Activated CD4-positive, alpha-beta T cell treated with anti-CD3 and anti-CD28 coated beads, Interleukin-2, Interleukin-4, amounts not matched to agents 100 ng/mL and 50 ng/mL, durations not matched to agents 16 hours and 8 hours (primary cell): ENCODE measurements around the gene MYO7B.
A peak's percentile ranks its signal among the peaks of the same experiment; 100 is the strongest.
"Not testable (repeated sequence)": the region's sequence is repeated elsewhere in the genome, so short reads cannot be mapped to it uniquely, and the experiment has no call there.

Experiments
- DNase-seq: peaks from one replicate; pipeline ENCODE4 v3.0.0-alpha.2; 2020; ENCODE audit warnings: low spot score

The MYO7B gene

GRCh38 chr2:127524198-127524834, 11.2 kb upstream of the MYO7B start:
- not testable (repeated sequence) for DNase-seq

- peak; percentile 19 for DNase-seq
These were observed 9.8 kb upstream of the MYO7B start for GRCh38 chr2:127525691-127526131.

- DNase-seq = peak; percentile 95
These were observed 9.1 kb upstream of the MYO7B start, which contains the start of gene IWS1 for GRCh38 chr2:127526132-127527000. IWS1 (minus strand) TSS chr2:127526489; CDS start chr2:127526208, 281 bp downstream.

- DNase-seq = peak; percentile 34
These were observed 8.3 kb upstream of the MYO7B start for GRCh38 chr2:127527001-127527804.

- DNase-seq = no peak
These were observed 7.0 kb upstream of the MYO7B start for GRCh38 chr2:127528487-127528886.

- not testable (repeated sequence) for DNase-seq
These were observed 6.1 kb upstream of the MYO7B start for GRCh38 chr2:127529416-127529815.

GRCh38 chr2:127530245-127531140, 5.0 kb upstream of the MYO7B start:
- DNase-seq = no peak

GRCh38 chr2:127531221-127531648, 4.2 kb upstream of the MYO7B start:
- no peak for DNase-seq

GRCh38 chr2:127532296-127532695, 3.2 kb upstream of the MYO7B start:
- DNase-seq = no peak

GRCh38 chr2:127535918-127536317, 435 bp downstream of the MYO7B start:
- no peak for DNase-seq

- no peak for DNase-seq
These were observed 1.4 kb downstream of the MYO7B start for GRCh38 chr2:127536707-127537541.

GRCh38 chr2:127537644-127538043, 2.2 kb downstream of the MYO7B start:
- no peak for DNase-seq

- DNase-seq = no peak
These were observed 6.3 kb downstream of the MYO7B start for GRCh38 chr2:127541809-127542208.

GRCh38 chr2:127542231-127542630, 6.7 kb downstream of the MYO7B start:
- DNase-seq = no peak

GRCh38 chr2:127543013-127543501, 7.6 kb downstream of the MYO7B start:
- not testable (repeated sequence) for DNase-seq

- DNase-seq = no peak
These were observed 9.7 kb downstream of the MYO7B start for GRCh38 chr2:127545189-127545588.

GRCh38 chr2:127545796-127546195, 10.3 kb downstream of the MYO7B start:
- no peak for DNase-seq

GRCh38 chr2:127546797-127547196, 11.3 kb downstream of the MYO7B start:
- no peak for DNase-seq

GRCh38 chr2:127551221-127551930, 15.9 kb downstream of the MYO7B start:
- no peak for DNase-seq
